Dedifferentiated amniotic fluid mesenchymal stem cell (primary cell): Measurements from ENCODE around the gene ST8SIA4.

ENCODE experiments used
- DNase-seq: peaks from one replicate; pipeline ENCODE4 v3.0.0-alpha.2; 2016; ENCODE audit errors: extremely low spot score

ST8SIA4 gene

GRCh38 chr5:100903039-100903887, at the start of gene ST8SIA4:
ST8SIA4 (minus strand) TSS chr5:100903282; CDS start chr5:100902955, 327 bp downstream.
- no peak for DNase-seq

GRCh38 chr5:100950985-100951384, 47.9 kb upstream of the ST8SIA4 start:
- DNase-seq = no peak

GRCh38 chr5:100913298-100913697, 10.2 kb upstream of the ST8SIA4 start:
- no peak for DNase-seq

GRCh38 chr5:100909034-100909433, 6.0 kb upstream of the ST8SIA4 start:
- DNase-seq = no peak

GRCh38 chr5:100905259-100905914, 2.3 kb upstream of the ST8SIA4 start:
- no peak for DNase-seq

- DNase-seq = no peak
These were observed 1.3 kb upstream of the ST8SIA4 start for GRCh38 chr5:100904259-100904861.

GRCh38 chr5:100902440-100903038, 543 bp downstream of the ST8SIA4 start:
- DNase-seq = no peak

GRCh38 chr5:100901821-100902341, 1.2 kb downstream of the ST8SIA4 start:
- no peak for DNase-seq

GRCh38 chr5:100900796-100901781, 2.0 kb downstream of the ST8SIA4 start:
- no peak for DNase-seq

GRCh38 chr5:100900142-100900795, 2.8 kb downstream of the ST8SIA4 start:
- DNase-seq = no peak

- no peak for DNase-seq
These were observed 3.4 kb downstream of the ST8SIA4 start for GRCh38 chr5:100899675-100900074.

- DNase-seq = no peak
These were observed 4.4 kb downstream of the ST8SIA4 start for GRCh38 chr5:100898504-100899346.

- no peak for DNase-seq
These were observed 7.0 kb downstream of the ST8SIA4 start for GRCh38 chr5:100896054-100896453.

- DNase-seq = no peak
These were observed 12.5 kb downstream of the ST8SIA4 start for GRCh38 chr5:100890461-100891008.

- DNase-seq = no peak
These were observed 13.2 kb downstream of the ST8SIA4 start for GRCh38 chr5:100889896-100890295.

GRCh38 chr5:100889165-100889743, 13.8 kb downstream of the ST8SIA4 start:
- DNase-seq = no peak

- DNase-seq = no peak
These were observed 25.8 kb downstream of the ST8SIA4 start for GRCh38 chr5:100877274-100877673.

GRCh38 chr5:100872408-100873190, 30.5 kb downstream of the ST8SIA4 start:
- no peak for DNase-seq
